Prostate gland (tissue), 2 donors: ENCODE measurements around the gene ACOX1.

Experiments
- CTCF ChIP-seq, 4 experiments: fragments of 200-600 bp in 2 of 4; fragments of 450-650 bp in 2 of 4; sonication (generic) in 2 of 4; IDR thresholded peaks; 1 replicate in 3 of 4; 2 replicates in 1 of 4; pipeline ENCODE4 v1.5.1; 2016 to 2019; ENCODE audit warnings: antibody characterized with exemption in 4 of 4, mild to moderate bottlenecking in 2 of 4, moderate library complexity in 2 of 4
- POLR2A ChIP-seq: fragments of 450-650 bp; IDR thresholded peaks from one replicate; pipeline ENCODE4 v1.6.1; 2016; ENCODE audit warnings: antibody characterized with exemption, mild to moderate bottlenecking
- POLR2AphosphoS5 ChIP-seq: sonication (generic); formaldehyde crosslinking; IDR thresholded peaks from one replicate; pipeline ENCODE4 v1.6.1; 2017; ENCODE audit warnings: antibody characterized with exemption

GRCh38 chr17:76008630-76009425 lies 29.9 kb upstream of the ACOX1 start:
- TF ChIP-seq POLR2A (no peak), CTCF (IDR thresholded peaks at IDR 0.05) (no peak), POLR2AphosphoS5 (no peak)
